Neural cell (in vitro differentiated cells): ENCODE results near the gene ANXA10. TPM values are rescaled to one million over a fixed set of nuclear protein-coding genes. Genes with fewer than 3 reads are reported as not detected.

Experiments used
- H2AFZ ChIP-seq: fragments of 200-600, 300-800 bp; sonication (generic), shearing (Covaris generic); 2 replicates; pipeline ENCODE4 v1.6.0; 2014; ENCODE audit warnings: low read depth, mild to moderate bottlenecking, antibody characterized with exemption, low read length, moderate library complexity
- H3F3A ChIP-seq: fragments of 200-600 bp; shearing (Covaris generic); 2 replicates; pipeline ENCODE4 v1.6.1; 2016; ENCODE audit warnings: mild to moderate bottlenecking, moderate library complexity, mixed read lengths, antibody characterized with exemption, low read length; ENCODE audit not compliant: insufficient read depth, poor library complexity, severe bottlenecking
- H3K27ac ChIP-seq: fragments of 200-600, 300-800 bp; sonication (generic), shearing (Covaris generic); 2 replicates; pipeline ENCODE4 v1.5.1; 2014; ENCODE audit warnings: mild to moderate bottlenecking, low read length, moderate library complexity
- H3K27me3 ChIP-seq: fragments of 300-800, 200-600 bp; sonication (generic), shearing (Covaris generic); 2 replicates; pipeline ENCODE4 v1.6.0; 2014; ENCODE audit warnings: mild to moderate bottlenecking, low read depth, low read length, moderate library complexity; ENCODE audit not compliant: insufficient read depth
- H3K36me3 ChIP-seq: fragments of 300-800, 200-600 bp; sonication (generic), shearing (Covaris generic); 2 replicates; pipeline ENCODE4 v1.5.1; 2014; ENCODE audit warnings: mild to moderate bottlenecking, antibody characterized with exemption, low read length, moderate library complexity; ENCODE audit not compliant: insufficient read depth
- H3K4me2 ChIP-seq: fragments of 300-800, 200-600 bp; sonication (generic), shearing (Covaris generic); 2 replicates; pipeline ENCODE4 v1.6.0; 2014; ENCODE audit warnings: mild to moderate bottlenecking, low read length
- H3K4me3 ChIP-seq: fragments of 300-800, 200-600 bp; sonication (generic), shearing (Covaris generic); 2 replicates; pipeline ENCODE4 v1.5.1; 2014; ENCODE audit warnings: mild to moderate bottlenecking, low read length, moderate library complexity
- H3K79me2 ChIP-seq: fragments of 200-600 bp; shearing (Covaris generic); replicated peaks from 2 replicates; pipeline ENCODE4 v1.6.0; 2014; ENCODE audit warnings: mild to moderate bottlenecking, low read length, moderate library complexity; ENCODE audit not compliant: insufficient read depth
- H3K9ac ChIP-seq: fragments of 300-800, 200-600 bp; sonication (generic), shearing (Covaris generic); 2 replicates; pipeline ENCODE4 v1.6.1; 2016; ENCODE audit warnings: mild to moderate bottlenecking, low read length, mixed read lengths
- H3K9me2 ChIP-seq: fragments of 200-600 bp; shearing (Covaris generic); 2 replicates; pipeline ENCODE4 v1.6.1; 2016; ENCODE audit warnings: mild to moderate bottlenecking, low read length, mixed read lengths; ENCODE audit not compliant: insufficient read depth
- H3K9me3 ChIP-seq: fragments of 200-600, 300-800 bp; sonication (generic), shearing (Covaris generic); 2 replicates; pipeline ENCODE4 v1.6.1; 2016; ENCODE audit warnings: mild to moderate bottlenecking, mixed run types, low read length, moderate library complexity, mixed read lengths
- H4K20me1 ChIP-seq: fragments of 200-600 bp; shearing (Covaris generic); 2 replicates; pipeline ENCODE4 v1.6.1; 2016; ENCODE audit warnings: mild to moderate bottlenecking, mixed run types; ENCODE audit not compliant: insufficient read depth
- EP300 ChIP-seq: fragments of 450-650 bp; conservative IDR thresholded peaks from 2 replicates; pipeline ENCODE4 v1.6.1; 2014; ENCODE audit warnings: antibody characterized with exemption, mild to moderate bottlenecking, moderate library complexity; ENCODE audit not compliant: poor library complexity, severe bottlenecking
- EZH2 ChIP-seq: fragments of 200-600, 300-800 bp; shearing (Covaris generic), sonication (generic); IDR thresholded peaks from 2 replicates; pipeline ENCODE4 v1.6.1; 2014; ENCODE audit warnings: antibody characterized with exemption, low read length, borderline replicate concordance, mild to moderate bottlenecking; ENCODE audit not compliant: insufficient read depth, poor library complexity, severe bottlenecking
- MXI1 ChIP-seq: fragments of 450-650 bp; conservative IDR thresholded peaks from 2 replicates; pipeline ENCODE4 v1.6.1; 2014; ENCODE audit warnings: antibody characterized with exemption, mild to moderate bottlenecking; ENCODE audit not compliant: poor library complexity, severe bottlenecking
- POLR2AphosphoS5 ChIP-seq: IDR thresholded peaks from 2 replicates; pipeline ENCODE4 v1.6.1; 2012
- RAD21 ChIP-seq: fragments of 450-650 bp; conservative IDR thresholded peaks from 2 replicates; pipeline ENCODE4 v1.6.1; 2014; ENCODE audit warnings: antibody characterized with exemption, mild to moderate bottlenecking, moderate library complexity
- SMC3 ChIP-seq: fragments of 450-650 bp; conservative IDR thresholded peaks from 2 replicates; pipeline ENCODE4 v1.6.1; 2014; ENCODE audit warnings: antibody characterized with exemption, mild to moderate bottlenecking, moderate library complexity; ENCODE audit not compliant: poor library complexity
- TAF1 ChIP-seq: IDR thresholded peaks from 2 replicates; pipeline ENCODE4 v1.6.1; 2012; ENCODE audit warnings: low read depth
- polyA plus RNA-seq: library from polyadenylated mRNA; depleted of rRNA; stranded (reverse); fragments of >200 nt; gene quantifications from 2 replicates; pipeline ENCODE4 v1.2.3, GENCODE V29; 2014
- TF ChIP-seq, protein P1 (sequence below): fragments of 450-650 bp; IDR thresholded peaks from 2 replicates; pipeline ENCODE4 v1.5.1; 2014; ENCODE audit warnings: antibody characterized with exemption, mild to moderate bottlenecking, moderate library complexity; ENCODE audit not compliant: poor library complexity, severe bottlenecking
- TF ChIP-seq, protein P2 (sequence below): IDR thresholded peaks from 2 replicates; pipeline ENCODE4 v1.6.1; 2012; ENCODE audit warnings: borderline replicate concordance

The ANXA10 gene
- polyA plus RNA-seq, 1 donor from 2014 or later, result not detected

DNA sequence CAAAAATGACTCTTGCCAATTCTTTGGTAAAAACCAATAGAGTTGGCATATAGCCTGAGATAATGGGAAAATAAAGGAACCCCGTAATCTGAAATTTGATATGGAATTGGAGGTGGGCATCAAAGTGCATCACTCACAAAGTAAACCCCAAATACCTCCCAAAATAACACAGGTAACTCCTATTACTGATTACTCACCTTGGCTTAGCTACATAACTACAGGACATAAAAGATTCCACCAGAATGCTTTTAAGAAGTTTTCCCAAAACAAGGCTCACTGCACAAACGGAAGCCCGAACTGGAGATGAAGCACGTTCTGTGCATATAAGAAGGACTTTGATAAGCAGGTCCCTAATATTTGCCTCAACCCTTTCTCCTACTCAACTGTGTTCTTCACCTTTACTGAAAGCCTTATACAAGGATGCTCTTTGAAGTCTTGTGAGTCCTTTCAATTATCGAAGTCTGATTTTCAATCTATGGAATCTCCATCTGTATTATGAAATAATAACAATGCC is 14.6 kb upstream of the ANXA10 start:
- no peak overlapping the region for H3K4me2 ChIP-seq
- H3K27ac ChIP-seq, result no peak overlapping the region
- TF ChIP-seq TAF1, result no peak
- no peak for TF ChIP-seq MXI1
- TF ChIP-seq SMC3, result no peak
- TF ChIP-seq, protein P1, sequence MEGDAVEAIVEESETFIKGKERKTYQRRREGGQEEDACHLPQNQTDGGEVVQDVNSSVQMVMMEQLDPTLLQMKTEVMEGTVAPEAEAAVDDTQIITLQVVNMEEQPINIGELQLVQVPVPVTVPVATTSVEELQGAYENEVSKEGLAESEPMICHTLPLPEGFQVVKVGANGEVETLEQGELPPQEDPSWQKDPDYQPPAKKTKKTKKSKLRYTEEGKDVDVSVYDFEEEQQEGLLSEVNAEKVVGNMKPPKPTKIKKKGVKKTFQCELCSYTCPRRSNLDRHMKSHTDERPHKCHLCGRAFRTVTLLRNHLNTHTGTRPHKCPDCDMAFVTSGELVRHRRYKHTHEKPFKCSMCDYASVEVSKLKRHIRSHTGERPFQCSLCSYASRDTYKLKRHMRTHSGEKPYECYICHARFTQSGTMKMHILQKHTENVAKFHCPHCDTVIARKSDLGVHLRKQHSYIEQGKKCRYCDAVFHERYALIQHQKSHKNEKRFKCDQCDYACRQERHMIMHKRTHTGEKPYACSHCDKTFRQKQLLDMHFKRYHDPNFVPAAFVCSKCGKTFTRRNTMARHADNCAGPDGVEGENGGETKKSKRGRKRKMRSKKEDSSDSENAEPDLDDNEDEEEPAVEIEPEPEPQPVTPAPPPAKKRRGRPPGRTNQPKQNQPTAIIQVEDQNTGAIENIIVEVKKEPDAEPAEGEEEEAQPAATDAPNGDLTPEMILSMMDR, result no peak
- no peak for TF ChIP-seq EP300
- no peak for TF ChIP-seq RAD21
- TF ChIP-seq, protein P2, sequence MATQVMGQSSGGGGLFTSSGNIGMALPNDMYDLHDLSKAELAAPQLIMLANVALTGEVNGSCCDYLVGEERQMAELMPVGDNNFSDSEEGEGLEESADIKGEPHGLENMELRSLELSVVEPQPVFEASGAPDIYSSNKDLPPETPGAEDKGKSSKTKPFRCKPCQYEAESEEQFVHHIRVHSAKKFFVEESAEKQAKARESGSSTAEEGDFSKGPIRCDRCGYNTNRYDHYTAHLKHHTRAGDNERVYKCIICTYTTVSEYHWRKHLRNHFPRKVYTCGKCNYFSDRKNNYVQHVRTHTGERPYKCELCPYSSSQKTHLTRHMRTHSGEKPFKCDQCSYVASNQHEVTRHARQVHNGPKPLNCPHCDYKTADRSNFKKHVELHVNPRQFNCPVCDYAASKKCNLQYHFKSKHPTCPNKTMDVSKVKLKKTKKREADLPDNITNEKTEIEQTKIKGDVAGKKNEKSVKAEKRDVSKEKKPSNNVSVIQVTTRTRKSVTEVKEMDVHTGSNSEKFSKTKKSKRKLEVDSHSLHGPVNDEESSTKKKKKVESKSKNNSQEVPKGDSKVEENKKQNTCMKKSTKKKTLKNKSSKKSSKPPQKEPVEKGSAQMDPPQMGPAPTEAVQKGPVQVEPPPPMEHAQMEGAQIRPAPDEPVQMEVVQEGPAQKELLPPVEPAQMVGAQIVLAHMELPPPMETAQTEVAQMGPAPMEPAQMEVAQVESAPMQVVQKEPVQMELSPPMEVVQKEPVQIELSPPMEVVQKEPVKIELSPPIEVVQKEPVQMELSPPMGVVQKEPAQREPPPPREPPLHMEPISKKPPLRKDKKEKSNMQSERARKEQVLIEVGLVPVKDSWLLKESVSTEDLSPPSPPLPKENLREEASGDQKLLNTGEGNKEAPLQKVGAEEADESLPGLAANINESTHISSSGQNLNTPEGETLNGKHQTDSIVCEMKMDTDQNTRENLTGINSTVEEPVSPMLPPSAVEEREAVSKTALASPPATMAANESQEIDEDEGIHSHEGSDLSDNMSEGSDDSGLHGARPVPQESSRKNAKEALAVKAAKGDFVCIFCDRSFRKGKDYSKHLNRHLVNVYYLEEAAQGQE, result no peak
- no peak for TF ChIP-seq POLR2AphosphoS5
- TF ChIP-seq EZH2, result no peak

DNA sequence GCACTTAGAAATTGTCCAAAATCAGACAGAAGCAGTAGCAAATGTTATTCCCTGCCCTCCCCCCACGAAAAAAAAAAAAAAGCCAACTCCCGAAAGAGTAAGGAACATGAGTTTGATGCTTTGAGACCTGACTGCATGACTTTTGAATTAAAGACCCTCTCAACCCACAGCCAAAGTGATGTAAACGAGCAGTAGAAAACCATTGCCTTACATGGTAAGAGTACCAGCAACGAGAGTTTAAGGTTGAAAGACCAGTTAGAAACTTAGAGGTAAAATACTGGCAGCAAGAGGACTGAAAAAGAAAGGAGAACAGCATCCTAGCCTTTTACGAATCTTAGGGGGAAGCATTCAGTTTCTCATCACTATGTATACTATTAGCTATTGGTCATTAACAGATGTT is 10.0 kb upstream of the ANXA10 start:
- Histone ChIP-seq H3K4me3 (no peak overlapping the region), H3K9ac (no peak overlapping the region), H3F3A (no peaks in the 10 kb centered on the region), H3K4me2 (no peak overlapping the region), H3K27ac (no peak overlapping the region), H3K27me3 (no peaks in the 10 kb centered on the region), H4K20me1 (no peaks in the 10 kb centered on the region), H3K36me3 (no peaks in the 10 kb centered on the region), H3K9me2 (no peaks in the 10 kb centered on the region), H3K79me2 (no peaks in the 10 kb centered on the region), H2AFZ (no peak overlapping the region), H3K9me3 (peaks cover under 1% of the 10 kb centered on the region)
- no peak for TF ChIP-seq SMC3
- TF ChIP-seq, protein P2, result no peak
- TF ChIP-seq EP300, result no peak
- TF ChIP-seq MXI1, result no peak
- TF ChIP-seq TAF1, result no peak
- no peak for TF ChIP-seq EZH2
- TF ChIP-seq POLR2AphosphoS5, result no peak
- no peak for TF ChIP-seq RAD21
- TF ChIP-seq, protein P1, result no peak

More for the DNA sequence above, 14.6 kb upstream of the ANXA10 start:
- H3F3A ChIP-seq, result no peaks in the 10 kb centered on the region
- H4K20me1 ChIP-seq, result no peaks in the 10 kb centered on the region
- H3K9me3 ChIP-seq, result no peaks in the 10 kb centered on the region
- no peaks in the 10 kb centered on the region for H3K79me2 ChIP-seq
- no peak overlapping the region for H3K4me3 ChIP-seq
- H3K9me2 ChIP-seq, result no peaks in the 10 kb centered on the region
- H3K9ac ChIP-seq, result no peak overlapping the region
- no peaks in the 10 kb centered on the region for H3K36me3 ChIP-seq
- no peak overlapping the region for H2AFZ ChIP-seq
- H3K27me3 ChIP-seq, result no peaks in the 10 kb centered on the region
